GM23248 (cell line): ENCODE data around the gene FLT1. TPM values are rescaled to one million over a fixed set of nuclear protein-coding genes. Genes with fewer than 3 reads are reported as not detected.

Experiments
- DNase-seq: peaks from one replicate; pipeline ENCODE4 v3.0.0-alpha.2; 2015
- H2AFZ ChIP-seq: fragments of 200-600 bp; sonication (generic); 2 replicates; pipeline ENCODE4 v1.6.1; 2016; ENCODE audit warnings: antibody characterized with exemption
- H3F3A ChIP-seq: fragments of 200-600 bp; sonication (generic); 2 replicates; pipeline ENCODE4 v1.6.1; 2016; ENCODE audit warnings: mild to moderate bottlenecking, antibody characterized with exemption, mixed run types; ENCODE audit not compliant: insufficient read depth
- H3K27ac ChIP-seq: fragments of 200-600 bp; sonication (generic); 2 replicates; pipeline ENCODE4 v1.5.1; 2016; ENCODE audit warnings: mild to moderate bottlenecking
- H3K27me3 ChIP-seq: fragments of 200-600 bp; sonication (generic); replicated peaks from 2 replicates; pipeline ENCODE4 v1.6.1; 2016; ENCODE audit warnings: mild to moderate bottlenecking; ENCODE audit not compliant: insufficient read depth
- H3K36me3 ChIP-seq: fragments of 200-600 bp; sonication (generic); 2 replicates; pipeline ENCODE4 v1.6.1; 2016; ENCODE audit warnings: low read depth, mild to moderate bottlenecking
- H3K4me1 ChIP-seq: fragments of 200-600 bp; sonication (generic); 2 replicates; pipeline ENCODE4 v1.6.1; 2016; ENCODE audit warnings: mild to moderate bottlenecking; ENCODE audit not compliant: insufficient read depth
- H3K4me2 ChIP-seq: fragments of 200-600 bp; sonication (generic); one replicate; pipeline ENCODE4 v1.6.1; 2016; ENCODE audit warnings: mild to moderate bottlenecking; ENCODE audit not compliant: unreplicated experiment
- H3K4me3 ChIP-seq: fragments of 200-600 bp; sonication (generic); 2 replicates; pipeline ENCODE4 v1.5.1; 2016; ENCODE audit warnings: mild to moderate bottlenecking
- H3K79me2 ChIP-seq: fragments of 200-600 bp; sonication (generic); 2 replicates; pipeline ENCODE4 v1.6.1; 2016; ENCODE audit warnings: mild to moderate bottlenecking; ENCODE audit not compliant: insufficient read depth
- H3K9ac ChIP-seq: fragments of 200-600 bp; sonication (generic); 2 replicates; pipeline ENCODE4 v1.6.1; 2016; ENCODE audit warnings: mild to moderate bottlenecking
- H3K9me2 ChIP-seq: fragments of 200-600 bp; sonication (generic); 2 replicates; pipeline ENCODE4 v1.6.1; 2016; ENCODE audit warnings: mixed run types, mild to moderate bottlenecking, moderate library complexity; ENCODE audit not compliant: insufficient read depth
- H3K9me3 ChIP-seq: fragments of 200-600 bp; sonication (generic); one replicate; pipeline ENCODE4 v1.6.1; 2017; ENCODE audit warnings: low read depth
- H4K20me1 ChIP-seq: fragments of 200-600 bp; sonication (generic); 2 replicates; pipeline ENCODE4 v1.6.0; 2016; ENCODE audit not compliant: insufficient read depth
- EZH2 ChIP-seq: fragments of 200-600 bp; sonication (generic); IDR thresholded peaks from 2 replicates; pipeline ENCODE4 v1.6.1; 2018; ENCODE audit warnings: antibody characterized with exemption, mild to moderate bottlenecking; ENCODE audit not compliant: insufficient read depth, poor library complexity, severe bottlenecking
- EZH2phosphoT487 ChIP-seq: fragments of 200-600 bp; sonication (generic); IDR thresholded peaks from 2 replicates; pipeline ENCODE4 v1.6.1; 2018; ENCODE audit warnings: antibody characterized with exemption, moderate library complexity, mild to moderate bottlenecking, low read depth; ENCODE audit not compliant: insufficient read depth
- WGBS, 2 experiments: methylation state at CpG; one replicate each; pipeline ENCODE4 v1.1.6; 2015 to 2017; ENCODE audit warnings: low lambda C conversion rate in 2 of 2, low coverage in 1 of 2; ENCODE audit errors: missing lambda C conversion rate in 2 of 2; 5-methylcytosine and 5-hydroxymethylcytosine counted together
- in situ Hi-C: fragments of 300-500 bp; cut with MboI; formaldehyde crosslinking; loops from 2 replicates; pipeline ENCODE4 v1.15.0; 2020
- polyA plus RNA-seq: library from polyadenylated mRNA; unstranded; fragments of >200 nt; fragmentation: Nextera tagmentation; extraction: Ambion mirVana; gene quantifications from 2 replicates; pipeline ENCODE4 v1.2.1, GENCODE V29; 2016
- total RNA-seq: library from RNA; depleted of rRNA; stranded (reverse); fragments of >200 nt; shearing (Covaris generic); gene quantifications from 2 replicates; pipeline ENCODE4 v1.2.3, GENCODE V29; 2014

Gene FLT1
- total and polyA plus RNA-seq, 2 experiments from 2014 or later: 12.9 to 18.6 TPM

DNA sequence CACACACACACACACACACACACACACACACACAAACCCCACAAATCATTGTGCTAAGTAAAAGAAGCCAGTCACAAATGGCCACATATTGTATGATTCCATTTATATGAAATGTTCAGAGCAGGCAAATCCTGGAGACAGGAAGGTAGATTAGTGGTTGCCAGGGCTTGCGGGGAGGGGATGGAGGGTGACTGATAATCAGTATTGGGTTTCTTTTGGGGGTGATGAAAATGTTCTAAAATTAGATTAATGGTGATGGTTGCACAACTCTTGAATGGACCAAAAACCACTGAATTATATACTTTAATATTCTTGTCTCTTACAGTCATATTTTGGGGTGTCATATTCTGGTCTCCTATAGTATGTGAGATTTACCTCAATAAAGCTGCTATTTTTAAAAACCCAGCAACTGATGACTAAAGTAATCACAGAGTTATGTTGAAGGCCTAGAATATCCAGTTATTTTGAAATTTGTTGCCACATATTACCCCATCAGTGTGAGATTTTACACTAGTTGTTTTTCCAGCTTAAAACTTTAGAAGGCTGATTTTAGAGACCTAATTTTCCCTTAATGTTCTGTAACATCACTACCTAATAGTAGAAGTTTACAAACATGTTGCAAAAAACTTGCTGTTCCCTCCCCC, 20.3 kb downstream of the FLT1 start:
- peak; percentile 55 for DNase-seq
- in situ Hi-C loops: no loop called here
- 90 to 100% methylated on average over 1 of the region's 1 CpG for WGBS, 2 experiments

DNA sequence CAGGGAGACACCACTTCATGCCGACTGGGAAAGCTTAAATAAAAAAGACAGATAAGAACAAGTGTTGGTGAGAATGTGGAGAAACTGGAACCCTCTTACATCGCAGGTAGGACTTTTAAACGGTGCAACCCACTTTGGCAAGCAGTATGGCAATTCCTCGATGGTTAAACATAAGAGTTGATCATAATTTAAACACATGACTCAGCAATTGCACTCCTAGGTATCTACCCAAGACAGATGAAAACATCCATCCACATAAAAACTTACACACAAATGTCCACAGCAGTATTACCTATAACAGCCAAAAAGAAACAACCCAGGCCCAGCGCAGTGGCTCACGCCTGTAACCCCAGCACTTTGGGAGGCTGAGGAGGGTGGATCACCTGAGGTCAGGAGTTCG, 21.9 kb downstream of the FLT1 start:
- 83 to 88% methylated on average over 7 of the region's 7 CpGs for WGBS, 2 experiments
- Histone ChIP-seq H3K36me3 (no peaks in the 10 kb centered on the region), H2AFZ (no peak overlapping the region), H3K27ac (no peak overlapping the region), H3K9ac (no peak overlapping the region), H3K4me3 (no peak overlapping the region), H4K20me1 (no peaks in the 10 kb centered on the region), H3K9me3 (no peaks in the 10 kb centered on the region), H3K79me2 (no peaks in the 10 kb centered on the region), H3K9me2 (no peaks in the 10 kb centered on the region), H3K4me2 (no peak overlapping the region), H3K4me1 (peaks cover 41% of the 10 kb centered on the region), H3F3A (peaks cover 38% of the 10 kb centered on the region), H3K27me3 (no peaks in the 10 kb centered on the region)
- TF ChIP-seq EZH2phosphoT487 (no peak), EZH2 (no peak)
- no peak for DNase-seq
- in situ Hi-C loops: no loop called here

More for the DNA sequence above, 20.3 kb downstream of the FLT1 start:
- Histone ChIP-seq H2AFZ (no peak overlapping the region), H4K20me1 (no peaks in the 10 kb centered on the region), H3K4me3 (no peak overlapping the region), H3K27ac (peak overlapping the region; percentile 44; the same call in 1 of the 2 replicates), H3K9me3 (no peaks in the 10 kb centered on the region), H3F3A (peaks cover 52% of the 10 kb centered on the region), H3K4me1 (peaks cover 55% of the 10 kb centered on the region), H3K79me2 (no peaks in the 10 kb centered on the region), H3K4me2 (peak overlapping the region; percentile 76), H3K9me2 (no peaks in the 10 kb centered on the region), H3K27me3 (no peaks in the 10 kb centered on the region), H3K9ac (no peak overlapping the region), H3K36me3 (no peaks in the 10 kb centered on the region)
- TF ChIP-seq EZH2 (no peak), EZH2phosphoT487 (no peak)

DNA sequence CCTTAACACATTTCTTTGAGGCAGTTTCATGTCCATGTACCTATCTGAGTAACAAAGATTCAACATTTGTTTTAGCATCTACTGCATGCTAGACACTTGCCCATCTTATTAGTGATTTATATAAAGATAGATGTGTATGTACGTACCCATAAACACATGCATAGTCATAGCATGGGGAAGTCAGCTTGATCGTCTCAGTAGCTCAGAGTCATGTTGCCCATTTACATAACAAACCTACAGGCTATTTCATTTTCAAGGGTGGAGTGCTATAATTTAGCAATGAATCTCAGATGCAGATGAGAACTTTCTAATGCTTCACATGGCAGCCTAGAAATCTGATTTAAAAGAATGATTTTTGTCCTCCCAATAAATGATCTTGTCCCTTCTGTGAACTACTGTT, 23.5 kb downstream of the FLT1 start:
- no peak overlapping the region for H3K27ac ChIP-seq
- in situ Hi-C loops: no loop called here
- no peak overlapping the region for H3K9ac ChIP-seq
- no peak overlapping the region for H3K4me3 ChIP-seq
- H3K36me3 ChIP-seq: no peaks in the 10 kb centered on the region
- peaks cover 25% of the 10 kb centered on the region for H3K4me1 ChIP-seq
- H4K20me1 ChIP-seq: no peaks in the 10 kb centered on the region
- no peak overlapping the region for H3K4me2 ChIP-seq
- H3K9me3 ChIP-seq: no peaks in the 10 kb centered on the region
- TF ChIP-seq EZH2 (no peak), EZH2phosphoT487 (no peak)
- H3K27me3 ChIP-seq: no peaks in the 10 kb centered on the region
- DNase-seq: no peak
- H3K79me2 ChIP-seq: no peaks in the 10 kb centered on the region
- peaks cover 23% of the 10 kb centered on the region for H3F3A ChIP-seq
- WGBS, 2 experiments: 60 to 80% methylated on average over 2 of the region's 2 CpGs
- H3K9me2 ChIP-seq: no peaks in the 10 kb centered on the region
- H2AFZ ChIP-seq: no peak overlapping the region

DNA sequence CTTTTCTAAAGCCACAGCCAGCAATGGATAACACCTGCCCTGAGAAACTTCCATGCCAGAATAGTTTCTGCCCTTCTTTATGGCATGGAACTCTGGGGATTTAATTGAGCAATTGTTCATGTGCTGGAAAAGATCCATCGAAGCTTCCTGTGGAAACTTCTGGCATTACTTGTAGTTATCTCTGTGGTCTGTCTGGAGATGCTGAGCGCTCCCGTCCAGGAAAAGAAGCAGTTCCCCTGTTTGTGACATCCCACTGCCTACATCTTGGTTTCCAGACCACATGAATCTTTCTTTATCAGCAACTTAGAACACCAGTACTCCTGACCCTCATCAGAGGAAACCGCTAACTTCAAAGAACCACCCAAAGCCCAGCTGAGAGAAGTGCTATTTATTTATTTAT, 24.6 kb downstream of the FLT1 start:
- in situ Hi-C loops: no loop called here
- Histone ChIP-seq H3K27ac (no peak overlapping the region), H3K4me1 (peaks cover 14% of the 10 kb centered on the region), H3K9me2 (no peaks in the 10 kb centered on the region), H4K20me1 (no peaks in the 10 kb centered on the region), H3K4me2 (no peak overlapping the region), H3F3A (peaks cover 13% of the 10 kb centered on the region), H3K79me2 (no peaks in the 10 kb centered on the region), H3K9me3 (no peaks in the 10 kb centered on the region), H3K9ac (no peak overlapping the region), H3K4me3 (no peak overlapping the region), H3K36me3 (no peaks in the 10 kb centered on the region), H3K27me3 (no peaks in the 10 kb centered on the region), H2AFZ (no peak overlapping the region)
- no peak for DNase-seq
- TF ChIP-seq EZH2phosphoT487 (no peak), EZH2 (no peak)
- WGBS, 2 experiments: 89 to 92% methylated on average over 4 of the region's 4 CpGs
